Measurements from ENCODE around the gene DRAM2.

The DRAM2 gene

GRCh38 chr1:111139324-111139955, 453 bp downstream of the DRAM2 start (continued):
- TF ChIP-seq PATZ1 (tag by site-specific recombination; IDR thresholded peaks at IDR 0.05) (peak; percentile 24; the same call in 1 of the 2 replicates), ZNF658 (tag by site-specific recombination; IDR thresholded peaks at IDR 0.05) (no peak), ZNF133 (tag by site-specific recombination; IDR thresholded peaks at IDR 0.05) (no peak), TRIM28 (IDR thresholded peaks at IDR 0.05; ENCODE audit: borderline replicate concordance, low read length) (peak; percentile 61), GFI1B (tag by site-specific recombination; IDR thresholded peaks at IDR 0.05) (no peak), ZNF341 (tag by site-specific recombination; IDR thresholded peaks at IDR 0.05; ENCODE audit: low read depth) (0 out of 2 replicates have a peak, but pooled peaks have one; percentile 25), ZBTB17 (tag by site-specific recombination; IDR thresholded peaks at IDR 0.05) (peak; percentile 93), ZNF18 (tag by site-specific recombination; IDR thresholded peaks at IDR 0.05) (no peak), ZNF248 (tag by site-specific recombination; IDR thresholded peaks at IDR 0.05) (no peak), ZNF311 (tag by site-specific recombination; IDR thresholded peaks at IDR 0.05; ENCODE audit: borderline replicate concordance) (no peak), ZNF571 (tag by site-specific recombination; IDR thresholded peaks at IDR 0.05) (no peak), ZNF433 (tag by site-specific recombination; IDR thresholded peaks at IDR 0.05; ENCODE audit: low read depth) (no peak), GLIS2 (tag by site-specific recombination; IDR thresholded peaks at IDR 0.05) (peak; percentile 32), ZNF777 (tag by site-specific recombination; IDR thresholded peaks at IDR 0.05; ENCODE audit: borderline replicate concordance) (no peak), ZNF670 (tag by site-specific recombination; IDR thresholded peaks at IDR 0.05; ENCODE audit: low read depth) (no peak), ZNF830 (tag by site-specific recombination; IDR thresholded peaks at IDR 0.05; ENCODE audit: low read depth) (no peak), ZNF626 (tag by site-specific recombination; IDR thresholded peaks at IDR 0.05) (no peak), ZNF184 (tag by site-specific recombination; IDR thresholded peaks at IDR 0.05) (no peak), ZBTB11 (tag by site-specific recombination; conservative IDR thresholded peaks at IDR 0.05; ENCODE audit: low read depth) (peak; percentile 87), ZFHX2 (tag by site-specific recombination; conservative IDR thresholded peaks at IDR 0.05) (no peak; the same call in 1 of the 2 replicates), ZNF423 (tag by site-specific recombination; IDR thresholded peaks at IDR 0.05) (peak; percentile 28; the same call in 1 of the 2 replicates), ZNF391 (tag by site-specific recombination; IDR thresholded peaks at IDR 0.05; ENCODE audit: borderline replicate concordance, low read depth) (no peak), KLF1 (tag by site-specific recombination; IDR thresholded peaks at IDR 0.05) (no peak), ZSCAN23 (tag by site-specific recombination; IDR thresholded peaks at IDR 0.05) (no peak), ZNF488 (tag by site-specific recombination; IDR thresholded peaks at IDR 0.05) (no peak), ZNF530 (tag by site-specific recombination; IDR thresholded peaks at IDR 0.05; ENCODE audit: low read depth) (no peak), ZNF518A (tag by site-specific recombination; conservative IDR thresholded peaks at IDR 0.05; ENCODE audit: low read depth) (no peak)

All from HEK293 (cell line).